ENCODE data around the gene BCL11A.

BCL11A gene

DNA sequence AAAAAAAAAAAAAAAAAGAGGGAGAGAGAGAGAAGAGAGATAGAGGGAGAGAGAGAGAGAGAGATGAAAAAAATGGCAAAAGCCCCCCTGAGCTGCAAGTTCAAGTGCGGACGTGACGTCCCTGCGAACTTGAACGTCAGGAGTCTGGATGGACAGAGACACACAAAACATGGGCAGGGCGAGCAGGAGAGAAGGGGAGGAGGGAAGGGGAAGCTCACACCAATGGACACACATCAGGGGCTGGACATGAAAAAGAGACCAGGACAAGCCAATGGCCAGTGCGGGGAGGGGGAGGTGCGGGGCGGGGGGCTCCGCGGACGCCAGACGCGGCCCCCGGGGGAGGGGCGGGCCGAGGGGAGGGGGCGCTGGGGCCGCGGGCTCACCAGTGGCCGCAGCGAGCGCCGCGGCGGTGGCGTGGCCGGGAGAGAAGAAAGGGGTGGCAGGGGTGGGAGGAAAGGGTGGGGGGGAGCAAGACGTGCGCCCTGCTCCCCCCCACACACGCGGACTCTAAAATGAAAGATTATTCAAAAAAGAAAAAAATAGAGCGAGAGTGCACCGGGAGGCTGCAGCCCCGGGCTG, at the start of gene BCL11A:
TSS of gene BCL11A (minus strand) at position 160 of the 579 bp plus-strand sequence. CDS start 384 bp downstream, outside the sequence.
- DNase-seq: peak; percentile 88 to 94

- no peak for DNase-seq
Observed at GRCh38 chr2:60602828-60603532, 49.5 kb upstream of the BCL11A start.

DNA sequence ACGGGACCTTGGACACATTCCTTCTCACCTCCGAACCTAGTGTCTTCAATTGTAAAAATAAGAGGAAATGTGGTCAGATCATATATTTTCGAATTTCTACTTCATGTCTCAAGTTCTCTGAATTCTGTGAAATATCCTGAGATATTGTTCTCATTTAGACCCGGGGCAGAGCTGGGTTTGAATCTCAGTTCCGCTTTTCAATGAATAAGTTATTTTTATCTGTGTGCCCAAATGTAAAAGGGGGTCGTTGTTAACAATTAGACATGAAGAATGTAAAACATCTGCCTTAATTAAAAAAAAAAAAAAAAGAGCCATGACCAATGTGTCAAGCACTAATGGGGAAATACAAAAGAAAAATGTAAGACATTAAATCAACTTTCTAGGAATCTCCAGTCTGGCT, 48.9 kb upstream of the BCL11A start:
- no peak for DNase-seq

- no peak for DNase-seq
Observed at GRCh38 chr2:60598271-60598670, 44.8 kb upstream of the BCL11A start.

DNA sequence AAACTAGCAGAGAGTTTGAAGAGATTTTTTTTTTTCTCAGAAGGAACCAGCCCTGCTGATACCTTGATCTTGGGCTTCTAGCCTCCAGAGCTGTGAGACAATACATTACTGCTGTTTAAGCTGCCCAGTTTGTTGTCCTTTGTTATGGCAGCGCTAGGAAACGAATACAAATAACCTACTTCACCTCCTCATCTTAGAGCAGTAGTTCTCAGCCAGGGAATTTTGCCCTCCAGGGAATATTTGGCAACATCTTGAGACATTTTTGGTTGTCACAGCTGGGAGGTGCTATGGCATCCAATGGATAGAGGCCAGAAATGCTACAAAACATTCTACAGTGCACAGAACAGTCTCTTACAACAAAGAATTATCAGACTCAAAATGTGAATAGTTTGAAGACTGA, 43.9 kb upstream of the BCL11A start:
- no peak for DNase-seq

GRCh38 chr2:60596411-60596810, 43.0 kb upstream of the BCL11A start:
- DNase-seq: no peak

- DNase-seq: no peak
Observed at GRCh38 chr2:60595953-60596352, 42.5 kb upstream of the BCL11A start.

DNA sequence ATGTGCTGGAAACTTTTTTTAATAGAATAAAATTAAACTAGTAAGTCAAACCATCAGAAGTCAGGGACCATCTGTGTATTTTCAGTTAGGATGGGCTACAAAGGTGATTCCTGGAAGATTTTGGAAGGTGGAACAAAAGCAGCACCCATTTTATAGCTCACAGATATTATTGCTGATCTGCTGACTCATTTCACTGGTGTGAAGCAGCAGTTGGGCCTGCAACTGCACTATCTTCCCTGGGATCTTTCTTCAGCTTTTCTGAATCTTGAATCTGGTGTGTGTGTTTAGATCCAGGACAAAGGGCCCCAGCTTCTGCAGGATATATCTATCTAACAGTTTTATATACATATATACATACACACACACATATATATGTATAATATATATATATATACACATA, 35.6 kb upstream of the BCL11A start:
- no peak for DNase-seq

- DNase-seq: peak in 1 of 2 experiments; percentile 45
Observed at GRCh38 chr2:60586081-60586480, 32.6 kb upstream of the BCL11A start.

- DNase-seq: no peak
Observed at GRCh38 chr2:60585276-60585675, 31.8 kb upstream of the BCL11A start.

DNA sequence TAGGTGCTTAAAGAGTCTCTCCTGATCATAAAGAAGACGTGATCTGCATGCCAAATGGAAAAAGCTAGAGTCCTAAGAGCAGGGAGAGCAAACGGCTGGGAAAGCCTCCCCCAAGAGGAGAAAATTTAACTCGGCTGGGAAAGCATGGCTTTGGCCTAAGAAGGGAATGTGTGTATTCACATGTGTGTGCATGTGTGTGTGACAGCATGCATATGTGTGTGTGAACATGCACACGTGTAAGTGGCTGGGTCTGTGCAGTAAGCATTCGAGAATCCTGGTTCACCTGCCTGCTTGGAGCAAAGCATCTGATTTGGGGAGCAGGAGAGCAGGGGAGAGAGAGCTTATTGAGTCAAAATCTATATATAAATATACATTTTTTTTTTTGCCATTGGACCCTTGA, 30.1 kb upstream of the BCL11A start:
- no peak for DNase-seq

DNA sequence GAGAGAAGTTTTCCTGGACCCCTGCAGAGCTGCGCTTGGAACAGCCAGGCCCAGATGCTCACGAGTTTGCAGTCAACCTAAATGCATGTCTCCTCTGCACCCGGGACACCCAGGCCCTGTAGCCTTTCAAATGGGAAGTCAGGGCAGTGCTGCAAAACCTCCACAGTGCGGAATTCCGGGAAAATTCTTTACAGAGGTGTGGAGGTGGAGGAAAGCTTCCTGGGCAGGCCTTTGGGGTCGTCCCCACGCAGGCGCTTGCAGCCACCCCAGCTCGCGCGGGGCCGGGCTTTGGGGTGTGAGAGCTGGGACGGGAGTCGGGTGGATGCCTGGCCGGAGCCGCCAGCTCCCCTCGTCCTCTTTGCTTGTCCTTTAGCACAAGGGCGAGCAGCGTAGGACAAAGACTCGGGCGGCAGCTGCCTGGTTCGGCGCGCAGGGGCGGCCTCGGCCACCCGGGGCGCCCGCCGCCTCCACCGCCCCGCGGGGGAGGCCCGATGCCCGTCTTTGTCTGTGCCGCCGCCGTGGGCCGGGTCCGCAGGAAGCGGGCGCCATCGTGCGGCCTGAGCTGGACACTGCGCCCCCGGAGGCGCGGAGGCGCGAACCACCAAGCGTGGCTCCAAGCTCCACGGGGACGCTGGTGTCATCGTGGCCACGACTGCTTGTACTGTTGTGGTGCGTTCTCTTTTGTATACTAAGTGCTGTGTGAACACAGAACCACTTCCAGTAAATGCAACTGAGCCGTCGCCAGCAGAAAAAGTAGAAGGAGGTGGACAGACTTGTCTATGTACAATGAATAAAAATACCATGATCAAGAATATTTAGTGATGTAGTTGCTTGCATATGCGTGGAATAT, 28.2 kb upstream of the BCL11A start:
- peak; percentile 41 to 73 for DNase-seq

- DNase-seq: no peak
Observed at GRCh38 chr2:60577682-60578283, 24.3 kb upstream of the BCL11A start.

DNA sequence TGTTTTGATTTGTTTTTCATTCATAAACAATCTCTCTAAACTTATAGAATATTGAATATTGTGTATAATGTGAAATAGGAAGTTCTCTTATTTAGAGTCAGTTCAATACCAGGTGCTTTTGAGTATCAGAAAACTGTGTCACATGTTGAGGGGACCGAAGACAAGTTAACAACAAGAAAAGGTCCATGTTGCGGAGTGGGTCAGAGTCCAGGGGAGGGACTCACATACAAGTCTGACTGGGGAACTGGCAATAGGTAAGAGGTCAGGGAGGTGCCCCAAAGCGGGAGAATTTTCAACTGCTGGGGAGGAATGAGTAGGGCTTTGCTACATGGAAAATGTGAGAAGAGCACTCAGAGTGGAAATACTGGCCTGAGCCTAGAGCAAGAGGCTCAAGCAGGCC, 19.8 kb upstream of the BCL11A start:
- no peak for DNase-seq

DNA sequence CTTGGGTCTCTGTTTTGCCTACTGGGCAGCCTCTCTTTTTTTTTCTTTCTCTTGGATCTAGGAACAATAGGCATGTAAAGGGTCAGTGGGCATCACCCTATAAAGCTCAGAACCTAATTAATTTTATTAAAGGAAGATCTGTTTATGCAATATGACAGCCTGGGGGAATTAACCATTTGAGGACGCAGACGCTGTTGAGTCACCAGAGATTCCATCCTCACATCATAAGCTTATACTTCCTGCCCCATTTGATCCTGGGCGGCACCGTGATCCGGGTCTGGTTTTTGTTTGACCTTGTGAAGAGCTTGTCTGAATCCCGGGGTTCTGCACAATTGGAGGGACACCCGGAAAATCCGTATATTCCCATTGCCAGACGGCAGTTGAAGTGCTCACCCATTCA, 16.8 kb upstream of the BCL11A start:
- peak; percentile 31 to 43 for DNase-seq

DNA sequence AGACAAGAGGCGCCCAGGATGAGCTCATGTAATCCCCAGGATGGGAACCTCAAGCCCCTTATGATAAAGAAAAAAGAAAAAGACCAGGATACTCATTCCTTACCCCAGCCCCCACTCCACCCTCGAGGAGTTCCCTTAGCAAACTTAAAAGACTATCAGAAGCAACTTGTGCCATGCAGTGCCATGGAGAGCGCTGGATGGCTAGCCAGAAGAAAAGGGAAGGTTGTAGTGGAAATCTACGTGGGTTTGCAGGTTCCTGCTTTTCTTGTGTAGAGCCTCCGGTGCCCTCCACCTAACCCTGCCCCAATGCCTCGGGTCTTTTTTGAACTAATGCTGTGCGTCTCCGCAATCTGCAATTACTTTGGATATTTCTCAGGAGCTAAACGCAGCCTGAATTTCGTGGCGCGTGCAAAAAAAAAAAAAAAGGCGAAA, 16.2 kb upstream of the BCL11A start:
- peak in 1 of 2 experiments; percentile 7 for DNase-seq

DNA sequence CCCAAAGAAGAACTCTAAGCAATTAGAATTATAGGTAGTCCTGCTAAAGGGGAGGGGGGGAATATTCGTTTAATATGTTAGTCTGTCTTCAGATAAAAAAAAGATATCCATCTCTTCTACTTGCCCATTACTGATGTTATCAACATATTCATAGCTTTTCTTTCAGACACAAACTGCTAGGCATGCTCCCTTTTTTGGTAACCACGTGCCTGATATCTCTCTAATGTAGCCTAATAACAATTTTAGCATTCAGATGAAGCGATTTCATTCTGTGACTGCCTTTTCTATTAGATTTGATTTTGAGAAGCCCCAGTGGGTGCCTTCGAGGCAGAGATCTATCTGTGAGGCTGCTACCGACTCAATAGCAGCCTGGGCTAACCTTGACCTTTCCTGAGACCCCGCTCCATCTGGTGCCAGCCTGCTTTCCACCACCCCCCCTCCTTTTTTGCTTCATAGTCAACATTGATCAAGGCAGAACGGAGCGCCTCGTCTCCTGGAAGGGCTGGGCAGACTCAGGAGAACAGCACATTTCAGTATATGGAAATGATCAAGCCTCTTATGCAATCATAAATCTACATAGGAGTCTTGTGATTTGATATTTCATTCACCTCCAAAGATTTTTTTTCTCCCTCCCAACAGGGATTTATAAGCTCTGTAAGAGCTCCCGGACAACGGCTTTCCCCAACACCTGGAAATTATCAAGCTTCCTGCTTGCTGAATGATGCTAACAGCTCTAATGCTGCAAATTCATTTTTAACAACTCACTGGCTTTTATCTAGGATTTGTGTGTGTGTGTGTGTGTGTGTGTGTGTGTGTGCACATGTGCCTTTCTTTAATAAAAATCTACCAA, 14.7 kb upstream of the BCL11A start:
- peak; percentile 61 to 70 for DNase-seq

DNA sequence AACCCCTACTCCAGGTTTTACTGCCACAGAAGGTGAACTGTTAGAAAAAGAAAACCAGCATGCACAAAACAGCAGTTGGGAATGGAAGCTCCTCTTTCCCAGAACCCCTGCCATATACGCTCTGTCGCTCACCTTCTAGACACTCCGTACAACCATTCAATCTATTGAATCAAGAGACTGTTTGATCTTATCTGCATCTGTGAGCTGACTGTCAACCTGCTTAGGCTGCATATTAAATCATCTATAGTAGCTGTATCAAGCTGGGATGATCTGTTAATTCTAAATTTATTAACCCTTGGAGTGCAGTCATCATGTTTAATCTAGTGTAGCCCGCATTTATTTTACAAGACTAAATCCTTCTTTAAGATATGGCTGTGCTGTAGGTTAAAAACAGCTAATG, 13.6 kb upstream of the BCL11A start:
- no peak for DNase-seq

DNA sequence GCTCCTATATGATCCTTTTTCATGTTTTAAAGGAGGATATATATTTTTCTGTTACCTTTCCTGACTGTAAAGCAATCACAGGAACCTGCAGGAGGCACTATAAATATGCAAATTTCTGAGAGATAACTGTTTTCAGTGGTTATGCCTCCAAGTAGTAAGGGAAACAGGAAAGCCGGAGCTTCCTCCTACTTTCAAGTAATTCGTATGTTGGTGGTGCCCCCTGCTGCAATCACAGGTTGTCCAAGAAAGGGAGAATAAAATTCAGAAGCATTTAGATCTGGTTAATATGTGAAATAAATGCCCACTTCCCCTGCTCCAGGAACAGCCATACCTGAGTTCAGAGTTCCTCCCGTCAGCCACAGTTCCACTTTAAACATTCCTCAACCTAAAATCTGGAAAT, 12.0 kb upstream of the BCL11A start:
- peak; percentile 27 to 71 for DNase-seq

DNA sequence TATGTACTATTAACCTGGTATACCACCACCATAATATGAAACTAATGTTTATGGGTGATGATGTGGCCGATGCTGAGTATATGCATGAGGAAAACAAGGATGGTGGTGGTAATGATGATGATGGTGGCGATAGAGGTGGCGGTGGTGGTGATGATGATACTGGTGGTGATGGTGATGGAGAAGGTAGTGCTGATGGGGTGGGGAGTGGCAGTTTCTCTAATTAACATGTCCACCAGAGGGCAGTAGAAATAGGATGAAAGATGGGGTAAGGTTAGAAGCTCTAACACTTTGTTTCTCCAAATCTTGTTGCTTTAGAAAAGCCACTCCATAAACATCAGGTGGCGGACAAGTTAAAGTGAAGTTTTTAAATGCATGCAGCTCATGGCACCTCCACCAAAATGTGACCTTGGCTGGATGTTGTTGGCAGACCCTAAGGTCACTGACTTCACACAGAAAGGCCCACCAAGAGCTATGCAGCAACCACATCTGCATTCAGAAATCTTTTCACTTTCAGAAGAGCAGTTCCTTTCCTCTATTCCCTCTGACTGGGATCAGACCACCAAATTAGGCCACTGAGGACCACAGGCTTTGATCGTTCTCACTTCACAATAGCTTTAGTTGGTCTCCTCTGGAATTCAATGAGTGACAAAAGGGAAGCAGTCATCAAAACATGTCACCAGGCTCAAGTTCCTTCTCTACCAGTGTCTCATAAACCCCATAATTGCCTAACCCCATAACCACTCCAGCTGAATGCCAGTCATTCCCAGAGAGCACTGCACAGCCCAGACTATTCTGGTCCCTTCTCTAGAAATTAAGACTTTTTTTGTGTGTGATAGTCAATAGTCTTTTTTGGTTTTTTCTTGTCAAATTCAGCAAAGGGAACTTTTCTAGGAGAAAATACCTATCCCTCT, 7.5 kb upstream of the BCL11A start:
- peak in 1 of 2 experiments; percentile 10 for DNase-seq

DNA sequence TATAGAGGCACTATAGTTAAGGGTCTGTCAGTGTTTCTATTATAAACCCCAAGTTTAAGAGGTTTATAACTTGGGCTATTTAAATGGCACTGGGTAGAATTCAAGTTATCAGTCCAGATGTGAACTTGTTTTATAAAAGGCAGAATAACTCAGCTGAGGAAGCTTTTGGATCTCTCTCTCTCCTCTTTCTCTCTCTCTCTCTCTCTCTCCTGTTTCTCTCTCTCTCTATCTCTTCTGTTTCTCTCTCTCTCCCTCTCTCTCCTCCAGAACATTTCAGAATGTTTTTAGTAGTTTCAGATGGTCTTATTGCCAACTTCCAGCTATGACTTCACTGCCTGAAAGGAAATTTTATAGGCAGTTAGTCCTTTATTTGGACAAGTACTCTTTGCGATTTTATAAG, 6.4 kb upstream of the BCL11A start:
- DNase-seq: no peak
